NCI-H128 (cell line): Measurements from ENCODE around the gene TMEM232.

Source experiments
- DNase-seq: peaks from one replicate; lab custom pipeline; 2025; ENCODE audit not compliant: unreplicated experiment; lab: John Stamatoyannopoulos, UW

Gene TMEM232

DNA sequence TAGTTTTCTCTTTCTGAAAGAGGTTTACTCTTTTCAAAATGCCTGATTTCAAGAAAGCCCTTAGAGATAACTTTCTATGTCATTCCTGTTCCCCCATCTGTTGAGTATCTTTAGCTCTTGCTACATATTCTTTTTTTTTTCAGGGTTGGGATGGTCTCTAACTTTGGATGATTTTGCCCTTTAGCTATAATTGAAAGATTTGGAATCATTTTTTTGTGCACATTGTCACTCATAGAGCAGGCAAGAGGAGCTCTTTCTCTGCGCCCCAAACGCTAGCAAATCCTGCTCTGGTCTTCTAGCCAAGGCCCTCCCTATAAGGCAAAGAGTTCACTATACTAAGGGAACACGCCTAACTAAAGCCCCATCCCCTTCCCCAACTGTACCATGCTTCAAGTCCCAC is 316.9 kb downstream of the TMEM232 start:
- DNase-seq = no peak

DNA sequence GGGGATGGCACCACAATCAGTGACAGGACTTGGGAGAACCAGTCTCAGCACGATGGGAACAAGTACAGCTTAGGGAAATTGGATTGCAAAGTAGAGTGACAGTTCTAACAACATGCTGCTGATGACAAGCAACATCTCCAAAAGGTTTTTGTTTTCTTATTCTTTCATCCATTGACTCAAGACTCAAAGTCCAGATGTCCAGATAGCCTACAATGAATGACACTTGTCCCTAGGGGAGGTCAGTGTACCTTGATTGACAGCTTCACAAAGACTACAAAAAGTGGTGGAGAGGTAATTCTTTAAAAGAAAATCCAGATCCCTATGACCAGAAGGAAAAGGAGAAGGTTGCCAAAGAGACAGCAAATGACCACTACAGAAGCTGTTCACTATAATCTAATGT is 323.9 kb downstream of the TMEM232 start:
- DNase-seq = no peak

GRCh38 chr5:110401881-110402280 is 324.6 kb downstream of the TMEM232 start:
- DNase-seq = no peak

GRCh38 chr5:110398951-110399350 is 327.5 kb downstream of the TMEM232 start:
- no peak for DNase-seq

DNA sequence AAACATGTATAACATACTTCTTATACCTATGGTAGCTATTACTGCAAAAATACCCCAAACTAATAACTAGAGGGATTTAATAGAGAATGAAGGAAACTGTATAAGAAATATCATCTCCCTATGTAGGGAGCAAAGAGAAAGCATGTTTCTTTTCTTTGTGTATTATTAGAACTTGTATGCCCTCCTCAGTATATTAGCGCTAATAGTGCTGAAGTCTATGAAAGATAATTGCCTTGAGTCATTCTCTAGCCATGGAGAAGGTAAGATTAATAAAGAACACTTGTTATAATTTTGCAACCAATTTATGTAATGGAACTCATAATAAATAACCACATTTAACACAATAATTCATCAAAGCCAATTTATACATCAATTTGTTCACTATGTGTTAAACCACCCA is 329.2 kb downstream of the TMEM232 start:
- no peak for DNase-seq

- no peak for DNase-seq
These were observed 339.7 kb downstream of the TMEM232 start for GRCh38 chr5:110386782-110387181.

DNA sequence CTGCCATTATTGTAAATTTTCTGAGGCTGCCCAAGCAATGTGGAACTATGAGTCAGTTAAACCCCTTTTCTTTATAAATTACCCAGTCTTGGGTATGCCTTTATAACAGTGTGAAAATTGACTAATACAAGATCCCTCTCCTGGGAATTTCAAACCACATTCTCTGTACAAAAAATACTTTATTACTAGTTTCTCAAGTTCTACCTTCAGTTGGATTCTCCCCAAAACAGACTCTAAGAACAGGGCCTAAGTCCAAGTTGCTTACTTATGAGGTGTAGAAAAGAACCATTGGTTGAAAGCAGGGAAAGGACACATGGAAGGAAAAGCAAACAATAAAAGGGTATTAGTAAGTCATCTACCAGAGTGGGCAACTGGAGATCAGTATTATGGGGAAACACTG is 343.2 kb downstream of the TMEM232 start:
- DNase-seq = no peak

DNA sequence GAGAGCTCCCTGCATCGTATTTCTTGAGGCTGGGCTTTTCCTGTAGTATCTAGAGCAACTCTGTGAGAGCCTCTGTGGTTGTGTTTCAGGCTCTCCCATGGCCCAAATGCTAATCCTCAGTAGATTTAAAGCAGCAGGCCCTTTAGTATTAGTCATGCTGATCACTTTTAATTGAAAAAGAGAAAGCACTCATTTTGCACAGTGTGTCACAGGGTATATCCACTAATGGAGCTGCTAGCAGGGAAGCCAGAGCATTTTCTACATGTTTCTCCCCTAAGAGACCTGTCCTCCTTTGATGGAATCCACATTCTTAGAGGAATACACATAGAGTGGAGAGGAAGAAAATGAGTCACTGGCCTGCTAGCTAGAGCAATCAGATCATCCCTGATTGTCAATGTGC is 348.5 kb downstream of the TMEM232 start:
- no peak for DNase-seq

DNA sequence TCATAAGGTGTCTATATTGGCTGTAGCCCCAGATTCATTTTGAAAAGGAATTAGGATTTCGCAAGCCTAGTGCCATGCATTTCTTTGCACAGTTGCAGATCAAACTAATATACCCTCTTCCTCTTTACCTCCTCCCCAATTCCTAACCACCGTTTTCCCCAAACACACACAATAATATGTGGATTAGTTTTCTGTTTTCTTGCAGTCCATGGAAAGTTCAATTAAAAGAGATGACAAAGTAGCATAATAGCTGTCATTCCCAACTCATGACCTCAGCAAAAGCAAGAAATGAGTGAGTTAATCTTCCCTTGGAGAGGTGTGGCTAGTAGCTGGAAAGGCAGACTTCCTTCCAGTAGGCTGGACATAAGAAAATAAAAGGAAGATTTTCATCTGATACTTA is 349.1 kb downstream of the TMEM232 start:
- DNase-seq = no peak

- no peak for DNase-seq
These were observed 350.1 kb downstream of the TMEM232 start for GRCh38 chr5:110376281-110376951.

DNA sequence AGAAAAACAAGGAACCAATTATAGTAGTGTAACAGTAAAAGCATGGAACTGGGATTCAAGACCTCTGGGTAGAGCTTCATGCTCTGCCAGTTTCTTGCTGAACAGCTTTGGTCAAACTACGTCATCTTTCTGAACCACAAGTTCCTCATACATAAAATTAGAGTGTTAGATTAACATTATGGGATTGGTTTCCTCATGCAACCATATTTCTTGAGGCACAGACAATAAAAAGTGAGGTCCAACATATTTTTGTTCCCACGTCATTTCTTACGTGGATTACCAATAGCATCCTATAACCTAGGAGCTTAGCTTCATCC is 354.8 kb downstream of the TMEM232 start:
- DNase-seq = no peak

DNA sequence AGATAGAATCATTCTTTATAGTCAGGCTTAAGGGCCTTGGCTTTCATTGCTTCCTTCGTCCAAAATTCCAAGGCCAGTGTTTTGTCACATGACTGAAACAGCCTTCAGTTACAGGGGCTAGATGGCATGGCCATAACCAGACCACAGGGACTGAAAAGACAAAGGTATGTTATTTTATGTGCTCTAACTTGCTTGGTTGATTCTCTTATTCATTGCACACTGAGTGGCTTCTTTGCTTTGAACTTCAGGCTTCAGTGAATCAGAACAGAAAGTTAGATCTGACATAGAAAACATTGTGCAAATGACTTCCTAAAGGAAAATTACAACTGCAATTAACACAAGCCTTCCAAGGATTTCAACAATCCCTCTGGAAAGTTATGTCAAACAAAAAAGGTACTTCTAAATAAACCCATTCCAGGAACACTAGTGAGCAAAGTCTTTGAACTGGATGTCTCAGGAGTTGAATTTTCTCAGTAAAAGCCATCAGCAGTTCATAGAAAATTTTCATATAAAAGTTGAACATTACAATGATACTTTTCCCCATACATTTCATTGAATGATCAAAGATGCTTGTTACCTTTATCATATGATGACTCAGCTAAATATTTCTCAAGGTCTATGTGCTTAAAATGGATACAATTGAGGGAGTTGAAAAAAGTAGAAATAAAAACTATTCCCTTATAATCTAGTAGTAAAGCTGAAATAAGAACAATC is 355.3 kb downstream of the TMEM232 start:
- no peak for DNase-seq
